GM12878 (cell line): ENCODE measurements around the gene RNF152. TPM values are rescaled to one million over a fixed set of nuclear protein-coding genes. Genes with fewer than 3 reads are reported as not detected.

Experiments
- ATAC-seq: fragments of 200-7000 bp; cut with Tn5 transposase; 3 replicates; pipeline ENCODE4 v1.9.1; 2020; ENCODE audit warnings: mild to moderate bottlenecking, moderate library complexity
- BruUV-seq: library from RNA; stranded (reverse); fragments of 400-500 nt; replicated peaks from 2 replicates; lab custom pipeline; 2021; lab: Mats Ljungman, UMichigan
- CTCF ChIA-PET: fragments of 300-600 bp; sonication (Branson Sonifier 250); formaldehyde crosslinking; extraction: SDS; loops from one replicate; lab custom pipeline; 2021; ENCODE audit warnings: inconsistent platforms; lab: Yijun Ruan, JAX
- POLR2A ChIA-PET: fragments of 350-600 bp; formaldehyde crosslinking; extraction: SDS; loops from one replicate; lab custom pipeline; 2021; ENCODE audit warnings: inconsistent platforms; lab: Charles Lee
- RAD21 ChIA-PET: fragments of 300-600 bp; sonication (Branson Sonifier 250); formaldehyde crosslinking; loops from one replicate; lab custom pipeline; 2023; ENCODE audit warnings: antibody characterized with exemption; ENCODE audit not compliant: unreplicated experiment; lab: Charles Lee
- SMC1A ChIA-PET: fragments of 300-600 bp; sonication (Branson Sonifier 250); formaldehyde crosslinking; loops from one replicate; lab custom pipeline; 2023; ENCODE audit not compliant: unreplicated experiment, uncharacterized antibody; lab: Charles Lee
- DNase-seq: peaks from one replicate; pipeline ENCODE4 v3.0.0-alpha.2; 2011; ENCODE audit warnings: low read depth, low spot score
- FAIRE-seq: peaks from 3 replicates; lab custom pipeline; 2011; peaks lifted over from hg19 to GRCh38; lab: Jason Lieb, UNC
- H2AFZ ChIP-seq: 2 replicates; pipeline ENCODE4 v1.6.0; 2011; ENCODE audit warnings: low read depth, low read length, control low read depth; ENCODE audit not compliant: control insufficient read depth
- H3K27ac ChIP-seq: 2 replicates; pipeline ENCODE4 v1.5.1; 2011; ENCODE audit warnings: control low read depth; ENCODE audit not compliant: control insufficient read depth, insufficient read depth
- H3K27me3 ChIP-seq, 2 experiments: replicated peaks in 1 of 2; 2 replicates each; pipeline versions ENCODE4 v1.6.0 to v1.6.1; 2011; ENCODE audit warnings: low read length in 1 of 2; ENCODE audit not compliant: control insufficient read depth in 2 of 2, insufficient read depth in 2 of 2
- H3K36me3 ChIP-seq, 2 experiments: 2 replicates each; pipeline ENCODE4 v1.5.1; 2011; ENCODE audit warnings: low read length in 1 of 2; ENCODE audit not compliant: control insufficient read depth in 2 of 2, insufficient read depth in 2 of 2
- H3K4me1 ChIP-seq: 2 replicates; pipeline ENCODE4 v1.6.1; 2011; ENCODE audit warnings: mild to moderate bottlenecking, low read length, moderate library complexity, mixed read lengths; ENCODE audit not compliant: control insufficient read depth, insufficient read depth
- H3K4me2 ChIP-seq: 2 replicates; pipeline ENCODE4 v1.6.0; 2011; ENCODE audit warnings: control low read depth; ENCODE audit not compliant: control insufficient read depth, insufficient read depth
- H3K4me3 ChIP-seq: fragments of 200-600 bp; sonication (generic); 2 replicates; pipeline ENCODE4 v1.5.1; 2016
- H3K79me2 ChIP-seq: 2 replicates; pipeline ENCODE4 v1.6.0; 2011; ENCODE audit warnings: low read length; ENCODE audit not compliant: control insufficient read depth, insufficient read depth
- H3K9ac ChIP-seq: 2 replicates; pipeline ENCODE4 v1.8.0; 2011; ENCODE audit warnings: low read length, control low read depth, mixed read lengths; ENCODE audit not compliant: control insufficient read depth, insufficient read depth
- H3K9me3 ChIP-seq: replicated peaks from 3 replicates; pipeline ENCODE4 v1.5.1; 2011; ENCODE audit warnings: mild to moderate bottlenecking, low read length; ENCODE audit not compliant: control insufficient read depth, insufficient read depth
- H4K20me1 ChIP-seq: 2 replicates; pipeline ENCODE4 v1.6.0; 2011; ENCODE audit not compliant: control insufficient read depth, insufficient read depth
- ATF3 ChIP-seq: IDR thresholded peaks from 2 replicates; pipeline ENCODE4 v1.6.1; 2011; ENCODE audit warnings: low read depth, mild to moderate bottlenecking, low read length, moderate library complexity, borderline replicate concordance; ENCODE audit errors: extremely low read depth
- BRCA1 ChIP-seq: IDR thresholded peaks from 2 replicates; pipeline ENCODE4 v1.6.1; 2011; ENCODE audit warnings: low read depth, low read length, improper control_type of control experiment
- HDAC6 ChIP-seq: fragments of 200-600 bp; sonication (generic); IDR thresholded peaks from one replicate; pipeline ENCODE4 v1.8.0; 2017; ENCODE audit warnings: antibody characterized with exemption; ENCODE audit not compliant: unreplicated experiment
- JUND ChIP-seq: IDR thresholded peaks from 2 replicates; pipeline ENCODE4 v1.6.1; 2012; ENCODE audit warnings: low read depth, mild to moderate bottlenecking, low read length, improper control_type of control experiment, moderate library complexity
- KDM1A ChIP-seq: fragments of 200-600 bp; sonication (generic); IDR thresholded peaks from 2 replicates; pipeline ENCODE4 v1.6.1; 2016; ENCODE audit warnings: borderline replicate concordance
- NFXL1 ChIP-seq: fragments of 450-650 bp; IDR thresholded peaks from 2 replicates; pipeline ENCODE4 v1.6.1; 2017; ENCODE audit warnings: antibody characterized with exemption, mild to moderate bottlenecking, borderline replicate concordance
- NFYA ChIP-seq: IDR thresholded peaks from 2 replicates; pipeline ENCODE4 v1.6.1; 2011; ENCODE audit warnings: low read depth, mild to moderate bottlenecking, low read length, improper control_type of control experiment, borderline replicate concordance
- NFYB ChIP-seq: IDR thresholded peaks from 2 replicates; pipeline ENCODE4 v1.6.1; 2011; ENCODE audit warnings: low read depth, mild to moderate bottlenecking, low read length, improper control_type of control experiment, moderate library complexity; ENCODE audit not compliant: insufficient read depth
- RAD21 ChIP-seq: IDR thresholded peaks from 2 replicates; pipeline ENCODE4 v1.6.1; 2011; ENCODE audit warnings: mild to moderate bottlenecking, low read depth, low read length, moderate library complexity; ENCODE audit not compliant: insufficient read depth
- RFX5 ChIP-seq: IDR thresholded peaks from 2 replicates; pipeline ENCODE4 v1.6.1; 2011; ENCODE audit warnings: low read depth, low read length, improper control_type of control experiment
- ZBTB4 ChIP-seq: fragments of 450-650 bp; formaldehyde crosslinking; IDR thresholded peaks from 2 replicates; pipeline ENCODE4 v1.4.0; 2022; ENCODE audit warnings: mild to moderate bottlenecking, moderate library complexity
- WGBS: methylation state at CpG from one replicate; pipeline ENCODE4 v1.1.6; 2016; ENCODE audit warnings: low lambda C conversion rate; ENCODE audit not compliant: insufficient replicate concordance, insufficient coverage; ENCODE audit errors: missing lambda C conversion rate; 5-methylcytosine and 5-hydroxymethylcytosine counted together
- in situ Hi-C: fragments of 300-500 bp; cut with MboI; formaldehyde crosslinking; loops from 9 replicates; pipeline ENCODE4 v1.14.3; 2018; ENCODE audit warnings: mixed read lengths
- intact Hi-C: fragments of 100-400 bp; cut with micrococcal nuclease; formaldehyde crosslinking; loops from one replicate; pipeline ENCODE4 v1.14.2; 2022; ENCODE audit not compliant: unreplicated experiment
- polyA plus RNA-seq, 11 experiments: library from polyadenylated mRNA; depleted of rRNA in 4 of 11; unstranded in 6 of 11; stranded (reverse) in 5 of 11; fragments of >200 nt; fragmentation: Nextera tagmentation in 4 of 11; fragmentation: Illumina TruSeq in 1 of 11; extraction: Ambion mirVana in 4 of 11; extraction: Trizol in 1 of 11; gene quantifications; 1 replicate in 1 of 11; 2 replicates in 10 of 11; pipeline versions ENCODE4 v1.2.1 to v1.2.3, GENCODE V29; 2011 to 2016; ENCODE audit warnings: inconsistent platforms in 2 of 11, missing spikeins in 2 of 11, low read depth in 1 of 11
- total RNA-seq, 4 experiments: library from RNA; depleted of rRNA in 3 of 4; stranded (reverse); fragments of >200 nt in 3 of 4; fragmentation: Illumina TruSeq in 1 of 4; extraction: Trizol in 1 of 4; gene quantifications; 2 replicates each; pipeline versions ENCODE4 v1.2.1 to v1.2.3, GENCODE V29; 2013 to 2021

Gene RNF152
- total and polyA plus RNA-seq, 10 of the 15 experiments (the other 5 are each of a cell fraction or from before 2014, with no cell fraction given), result under 0.01 to 0.07 (median 0.03) TPM; not detected in 7

GRCh38 chr18:61838521-61838920 is 54.3 kb downstream of the RNF152 start (continued):
- TF ChIP-seq KDM1A (no peak), RFX5 (no peak), RAD21 (no peak)

GRCh38 chr18:61833978-61834377 is 58.8 kb downstream of the RNF152 start:
- no peaks in the 10 kb centered on the region for H3K79me2 ChIP-seq
- H2AFZ ChIP-seq, result no peak overlapping the region
- TF ChIP-seq NFXL1 (no peak), RFX5 (no peak), BRCA1 (no peak), NFYB (no peak), NFYA (no peak), ZBTB4 (no peak), HDAC6 (no peak), JUND (no peak), ATF3 (no peak)
- RAD21 ChIA-PET, result no interaction called here
- no peak for DNase-seq
- in situ Hi-C loops (no loop called here), intact Hi-C loops (no loop called here)
- H3K4me2 ChIP-seq, result no peak overlapping the region
- no peak for ATAC-seq
- H3K4me1 ChIP-seq, result no peaks in the 10 kb centered on the region
- SMC1A ChIA-PET, result interaction anchor here (1.1 to 1.2 kb wide), 2 partner anchors 9 to 13 kb away, joined by 3 to 4 read pairs; no protein-coding TSS in a partner anchor
- H3K36me3 ChIP-seq, result no peaks in the 10 kb centered on the region
- no peak for FAIRE-seq
- H3K4me3 ChIP-seq, result no peak overlapping the region
- H4K20me1 ChIP-seq, result no peaks in the 10 kb centered on the region
- no peak overlapping the region for H3K27ac ChIP-seq
- H3K9me3 ChIP-seq, result no peaks in the 10 kb centered on the region; the same call in 2 of the 3 replicates
- CTCF ChIA-PET, result interaction anchor here (1.2 kb wide), 1 partner anchor 297 kb away, joined by 3 read pairs; no protein-coding TSS in a partner anchor
- no peak overlapping the region for H3K9ac ChIP-seq
- POLR2A ChIA-PET, result no interaction called here
- H3K27me3 ChIP-seq, result peaks cover 0 to 2% of the 10 kb centered on the region in 2 experiments; a peak in 1 of 4 replicates
- 50% methylated on average over 4 of the region's 4 CpGs for WGBS
- no TSS peak for BruUV-seq
